Small intestine (tissue), 7 donors: Measurements from ENCODE around the gene MPIG6B. TPM values are rescaled to one million over a fixed set of nuclear protein-coding genes. Genes with fewer than 3 reads are reported as not detected.
A peak's percentile ranks its signal among the peaks of the same experiment; 100 is the strongest.

Experiments
- DNase-seq, 2 donors: peaks; one replicate each; pipeline versions ENCODE4 v3.0.0 to v3.0.0-alpha.2; 2013
- FAIRE-seq: peaks from 2 replicates; lab custom pipeline; 2012; peaks lifted over from hg19 to GRCh38; lab: Jason Lieb, UNC
- H3K27ac ChIP-seq, 3 donors: one replicate each; pipeline ENCODE4 v1.5.1; 2013; ENCODE audit warnings: low read length in 2 of 3, mild to moderate bottlenecking in 2 of 3, control low read depth in 1 of 3, inconsistent platforms in 1 of 3, low read depth in 1 of 3, moderate library complexity in 1 of 3
- H3K27me3 ChIP-seq, 3 donors: one replicate each; pipeline ENCODE4 v1.6.1; 2013; ENCODE audit warnings: low read length in 3 of 3, inconsistent platforms in 1 of 3; ENCODE audit not compliant: control insufficient read depth in 3 of 3, insufficient read depth in 3 of 3
- H3K36me3 ChIP-seq, 3 donors: one replicate each; pipeline ENCODE4 v1.6.1; 2013; ENCODE audit warnings: low read length in 3 of 3, inconsistent platforms in 1 of 3, low read depth in 1 of 3, mild to moderate bottlenecking in 1 of 3, moderate library complexity in 1 of 3; ENCODE audit not compliant: control insufficient read depth in 3 of 3, insufficient read depth in 2 of 3
- H3K4me1 ChIP-seq, 3 donors: one replicate each; pipeline ENCODE4 v1.6.1; 2013; ENCODE audit warnings: low read length in 2 of 3, inconsistent platforms in 1 of 3, low read depth in 1 of 3, mild to moderate bottlenecking in 1 of 3, moderate library complexity in 1 of 3; ENCODE audit not compliant: control insufficient read depth in 3 of 3, insufficient read depth in 2 of 3
- H3K4me3 ChIP-seq, 3 donors: one replicate each; pipeline ENCODE4 v1.5.1; 2013; ENCODE audit warnings: low read length in 3 of 3, control low read depth in 1 of 3, inconsistent platforms in 1 of 3, low read depth in 1 of 3, mild to moderate bottlenecking in 1 of 3, moderate library complexity in 1 of 3
- H3K9me3 ChIP-seq, 2 donors: one replicate each; pipeline ENCODE4 v1.6.1; 2013; ENCODE audit warnings: low read depth in 1 of 2, low read length in 1 of 2; ENCODE audit not compliant: control insufficient read depth in 2 of 2, insufficient read depth in 1 of 2
- WGBS, 3 donors: extraction: QIAGEN DNeasy Blood & Tissue Kit; methylation state at CpG; one replicate each; pipeline ENCODE4 v1.1.7; 2013; 5-methylcytosine and 5-hydroxymethylcytosine counted together
- polyA plus RNA-seq, 4 donors: library from polyadenylated mRNA; stranded (reverse) in 3 of 4; unstranded in 1 of 4; fragments of 200-250 nt in 3 of 4; fragments of 120-200 nt in 1 of 4; gene quantifications; one replicate each; pipeline versions ENCODE4 v1.2.1 to v1.2.3, GENCODE V29; 2013
- donor health status: healthy with polysubstance abuse.
- donor health status: control.
- donor health status: control.
- donor health status: Bipolar disorder and iron deficiency.
- donor health status: healthy.

Gene MPIG6B
- polyA plus RNA-seq, 4 donors, result 0.13 to 0.59 TPM; not detected in 2

- 82 to 89% (median 88%) methylated on average over 4 of the region's 4 CpGs for WGBS, 3 donors
- no peaks in the 10 kb centered on the region for H3K9me3 ChIP-seq
- H3K4me3 ChIP-seq, result no peak overlapping the region
- no peak for FAIRE-seq
- no peak overlapping the region for H3K27ac ChIP-seq
- peaks cover 8 to 91% (median 14%) of the 10 kb centered on the region in 3 donors for H3K36me3 ChIP-seq
- H3K4me1 ChIP-seq, result peaks cover 0 to 15% (median 0%) of the 10 kb centered on the region in 3 donors
- DNase-seq, result no peak
- no peaks in the 10 kb centered on the region for H3K27me3 ChIP-seq
These were observed 30.8 kb upstream of the MPIG6B start for GRCh38 chr6:31692353-31692752.

GRCh38 chr6:31692886-31693285, 30.3 kb upstream of the MPIG6B start:
- H3K27ac ChIP-seq, result no peak overlapping the region
- H3K4me1 ChIP-seq, result peaks cover 0 to 15% (median 0%) of the 10 kb centered on the region in 3 donors
- DNase-seq (no peak), FAIRE-seq (no peak)
- no peaks in the 10 kb centered on the region for H3K9me3 ChIP-seq
- 91 to 96% (median 93%) methylated on average over 8 to 9 of the region's 9 CpGs for WGBS, 3 donors
- peaks cover 9 to 91% (median 14%) of the 10 kb centered on the region in 3 donors for H3K36me3 ChIP-seq
- H3K4me3 ChIP-seq, result no peak overlapping the region
- H3K27me3 ChIP-seq, result no peaks in the 10 kb centered on the region

GRCh38 chr6:31693535-31693934, 29.6 kb upstream of the MPIG6B start:
- DNase-seq (no peak), FAIRE-seq (no peak)
- no peaks in the 10 kb centered on the region for H3K9me3 ChIP-seq
- peaks cover 9 to 86% (median 14%) of the 10 kb centered on the region in 3 donors for H3K36me3 ChIP-seq
- 93 to 95% (median 94%) methylated on average over 6 of the region's 6 CpGs for WGBS, 3 donors
- H3K4me1 ChIP-seq, result peaks cover 0 to 15% (median 0%) of the 10 kb centered on the region in 3 donors
- H3K4me3 ChIP-seq, result no peak overlapping the region
- H3K27me3 ChIP-seq, result no peaks in the 10 kb centered on the region
- H3K27ac ChIP-seq, result no peak overlapping the region

GRCh38 chr6:31697555-31697954, 25.6 kb upstream of the MPIG6B start:
- Histone ChIP-seq H3K27me3 (no peaks in the 10 kb centered on the region), H3K36me3 (peaks cover 7 to 76% (median 9%) of the 10 kb centered on the region in 3 donors), H3K4me3 (no peak overlapping the region), H3K27ac (no peak overlapping the region), H3K4me1 (peaks cover 0 to 18% (median 4%) of the 10 kb centered on the region in 3 donors), H3K9me3 (no peaks in the 10 kb centered on the region)
- 47 to 62% (median 48%) methylated on average over 3 of the region's 3 CpGs for WGBS, 3 donors
- no peak for FAIRE-seq
- DNase-seq, result no peak

- peak in 1 of 2 donors; percentile 50 for DNase-seq
- Histone ChIP-seq H3K4me3 (no peak overlapping the region), H3K27me3 (no peaks in the 10 kb centered on the region), H3K9me3 (no peaks in the 10 kb centered on the region), H3K27ac (peak overlapping the region in 2 of 3 donors; percentile 21 to 39), H3K4me1 (peaks cover 0 to 21% (median 4%) of the 10 kb centered on the region in 3 donors), H3K36me3 (peaks cover 0 to 45% (median 4%) of the 10 kb centered on the region in 3 donors)
- 45 to 72% (median 64%) methylated on average over 5 of the region's 5 CpGs for WGBS, 3 donors
- no peak for FAIRE-seq
These were observed 22.3 kb upstream of the MPIG6B start for GRCh38 chr6:31700740-31701401.

GRCh38 chr6:31701666-31702404, 21.3 kb upstream of the MPIG6B start:
- Histone ChIP-seq H3K36me3 (peaks cover 0 to 36% (median 4%) of the 10 kb centered on the region in 3 donors), H3K4me1 (peaks cover 0 to 21% (median 4%) of the 10 kb centered on the region in 3 donors), H3K27ac (peak overlapping the region in 2 of 3 donors; percentile 97 to 98), H3K27me3 (no peaks in the 10 kb centered on the region), H3K4me3 (peak overlapping the region; percentile 46 to 88 (median 69)), H3K9me3 (no peaks in the 10 kb centered on the region)
- WGBS, 3 donors, result 19 to 27% (median 25%) methylated on average over 7 of the region's 7 CpGs
- peak; percentile 49 to 55 for DNase-seq
- no peak for FAIRE-seq

GRCh38 chr6:31702405-31702818, 20.8 kb upstream of the MPIG6B start:
- H3K4me1 ChIP-seq, result peaks cover 0 to 21% (median 4%) of the 10 kb centered on the region in 3 donors
- H3K4me3 ChIP-seq, result peak overlapping the region; percentile 46 to 88 (median 69)
- 1% methylated on average over 10 of the region's 10 CpGs for WGBS, 3 donors
- peaks cover 0 to 32% (median 3%) of the 10 kb centered on the region in 3 donors for H3K36me3 ChIP-seq
- H3K27ac ChIP-seq, result peak overlapping the region; percentile 97 to 98 (median 98)
- DNase-seq (no peak), FAIRE-seq (no peak)
- no peaks in the 10 kb centered on the region for H3K9me3 ChIP-seq
- no peaks in the 10 kb centered on the region for H3K27me3 ChIP-seq
